Measurements from ENCODE around the gene ANKMY1.

ANKMY1 gene

GRCh38 chr2:240520130-240520973 is 37.4 kb downstream of the ANKMY1 start:
- no peak overlapping the region for H3K4me3 ChIP-seq (replicated peaks; ENCODE audit: insufficient read depth, low read length)
- no peak for DNase-seq (ENCODE audit: low read depth in 1 of 2, low spot score in 1 of 2)
- no peak for TF ChIP-seq GABPA (IDR thresholded peaks at IDR 0.05; ENCODE audit: low read depth)
- TF ChIP-seq REST (IDR thresholded peaks at IDR 0.05; ENCODE audit: insufficient replicate concordance, low read depth): no peak
- TF ChIP-seq CTCF (IDR thresholded peaks at IDR 0.05; ENCODE audit: insufficient read depth, low read length): no peak
- H3K27ac ChIP-seq (replicated peaks): no peak overlapping the region
- no peaks in the 10 kb centered on the region for H3K27me3 ChIP-seq (ENCODE audit: insufficient read depth, poor library complexity, severe bottlenecking)

GRCh38 chr2:240519396-240520129 is 38.2 kb downstream of the ANKMY1 start:
- no peak for TF ChIP-seq POLR2AphosphoS5 (IDR thresholded peaks at IDR 0.05; ENCODE audit: low read depth)
- TF ChIP-seq GABPA (IDR thresholded peaks at IDR 0.05; ENCODE audit: low read depth): no peak
- no peak for TF ChIP-seq REST (IDR thresholded peaks at IDR 0.05; ENCODE audit: insufficient replicate concordance, low read depth)
- TF ChIP-seq CTCF (IDR thresholded peaks at IDR 0.05; ENCODE audit: insufficient read depth, low read length): no peak
- TF ChIP-seq SPI1 (IDR thresholded peaks at IDR 0.05; ENCODE audit: borderline replicate concordance, low read depth): no peak
- Histone ChIP-seq H3K27ac (replicated peaks) (no peak overlapping the region), H3K27me3 (ENCODE audit: insufficient read depth, poor library complexity, severe bottlenecking) (no peaks in the 10 kb centered on the region), H3K4me3 (replicated peaks; ENCODE audit: insufficient read depth, low read length) (no peak overlapping the region)
- DNase-seq (ENCODE audit: low read depth in 1 of 2, low spot score in 1 of 2): no peak

GRCh38 chr2:240518981-240519380 is 38.8 kb downstream of the ANKMY1 start:
- no peak for TF ChIP-seq CTCF (IDR thresholded peaks at IDR 0.05; ENCODE audit: insufficient read depth, low read length)
- no peak for TF ChIP-seq POLR2AphosphoS5 (IDR thresholded peaks at IDR 0.05; ENCODE audit: low read depth)
- no peak for TF ChIP-seq GABPA (IDR thresholded peaks at IDR 0.05; ENCODE audit: low read depth)
- no peak for TF ChIP-seq REST (IDR thresholded peaks at IDR 0.05; ENCODE audit: insufficient replicate concordance, low read depth)
- TF ChIP-seq SPI1 (IDR thresholded peaks at IDR 0.05; ENCODE audit: borderline replicate concordance, low read depth): no peak
- H3K4me3 ChIP-seq (replicated peaks; ENCODE audit: insufficient read depth, low read length): no peak overlapping the region
- DNase-seq (ENCODE audit: low read depth in 1 of 2, low spot score in 1 of 2): no peak
- H3K27me3 ChIP-seq (ENCODE audit: insufficient read depth, poor library complexity, severe bottlenecking): no peaks in the 10 kb centered on the region
- H3K27ac ChIP-seq (replicated peaks): no peak overlapping the region
